B cell (primary cell): ENCODE measurements around the gene GOLT1B. TPM values are rescaled to one million over a fixed set of nuclear protein-coding genes. Genes with fewer than 3 reads are reported as not detected.

Source experiments
- ATAC-seq: fragments of 200-7000 bp; cut with Tn5 transposase; one replicate; pipeline ENCODE4 v1.10.0; 2021; ENCODE audit warnings: low read depth, mild to moderate bottlenecking, moderate number of reproducible peaks, moderate library complexity
- CTCF ChIA-PET: fragments of 350-600 bp; sonication (Branson Sonifier 250); formaldehyde crosslinking; loops from one replicate; lab custom pipeline; 2021; ENCODE audit warnings: antibody characterized with exemption, inconsistent platforms; lab: Charles Lee
- POLR2A ChIA-PET: fragments of 350-600 bp; sonication (Branson Sonifier 250); formaldehyde crosslinking; loops from one replicate; lab custom pipeline; 2021; ENCODE audit warnings: antibody characterized with exemption; lab: Charles Lee
- DNase-seq: peaks from one replicate; pipeline ENCODE4 v3.0.0; 2013
- H2AFZ ChIP-seq: 2 replicates; pipeline ENCODE4 v1.6.1; 2012; ENCODE audit warnings: mild to moderate bottlenecking, low read depth, low read length; ENCODE audit not compliant: insufficient read depth, poor library complexity, severe bottlenecking
- H3K27ac ChIP-seq, 2 donors: 1 replicate in 1 of 2; 2 replicates in 1 of 2; pipeline ENCODE4 v1.5.1; 2012 to 2013; ENCODE audit warnings: low read length in 2 of 2, mild to moderate bottlenecking in 2 of 2, moderate library complexity in 1 of 2
- H3K27me3 ChIP-seq, 4 experiments: fragments of 200-600 bp in 1 of 4; sonication (generic) in 1 of 4; replicated peaks in 1 of 4; 1 replicate in 2 of 4; 2 replicates in 2 of 4; pipeline versions ENCODE4 v1.6.1 to v1.7.0; 2013 to 2016; ENCODE audit warnings: low read length in 3 of 4, mild to moderate bottlenecking in 2 of 4, mixed read lengths in 1 of 4, moderate library complexity in 1 of 4; ENCODE audit not compliant: insufficient read depth in 4 of 4, control insufficient read depth in 3 of 4; ENCODE audit errors: control extremely low read depth in 1 of 4
- H3K36me3 ChIP-seq, 2 experiments: replicated peaks in 1 of 2; 1 replicate in 1 of 2; 2 replicates in 1 of 2; pipeline versions ENCODE4 v1.6.1 to v1.7.1; 2013; ENCODE audit warnings: low read length in 1 of 2; ENCODE audit not compliant: insufficient read depth in 2 of 2, control insufficient read depth in 1 of 2; ENCODE audit errors: control extremely low read depth in 1 of 2, extremely low read depth in 1 of 2
- H3K4me1 ChIP-seq, 2 donors: fragments of 200-600 bp in 1 of 2; sonication (generic) in 1 of 2; 1 replicate in 1 of 2; 2 replicates in 1 of 2; pipeline versions ENCODE4 v1.5.1 to v1.6.1; 2013 to 2017; ENCODE audit warnings: low read length in 2 of 2; ENCODE audit not compliant: control insufficient read depth in 2 of 2, insufficient read depth in 2 of 2
- H3K4me2 ChIP-seq: replicated peaks from 2 replicates; pipeline ENCODE3; 2012; ENCODE audit warnings: mild to moderate bottlenecking, low read depth, low read length; ENCODE audit not compliant: poor library complexity, severe bottlenecking
- H3K4me3 ChIP-seq, 5 experiments: fragments of 200-600 bp in 1 of 5; sonication (generic) in 1 of 5; 1 replicate in 3 of 5; 2 replicates in 2 of 5; pipeline versions ENCODE4 v1.5.1 to v1.7.0; 2011 to 2016; ENCODE audit warnings: low read length in 4 of 5, mild to moderate bottlenecking in 4 of 5, low read depth in 2 of 5, control low read depth in 1 of 5, moderate library complexity in 1 of 5; ENCODE audit not compliant: insufficient read depth in 1 of 5; ENCODE audit errors: control extremely low read depth in 1 of 5, extremely low read depth in 1 of 5
- H3K79me2 ChIP-seq: fragments of 200-600 bp; sonication (generic); one replicate; pipeline ENCODE4 v1.6.0; 2016; ENCODE audit warnings: low read length; ENCODE audit not compliant: control insufficient read depth, insufficient read depth
- H3K9ac ChIP-seq: fragments of 200-600 bp; sonication (generic); 2 replicates; pipeline ENCODE4 v1.6.1; 2017; ENCODE audit warnings: mild to moderate bottlenecking, low read length, moderate library complexity
- H3K9me3 ChIP-seq, 3 donors: one replicate each; pipeline versions ENCODE4 v1.6.1 to v1.7.1; 2013; ENCODE audit warnings: low read length in 2 of 3; ENCODE audit not compliant: control insufficient read depth in 2 of 3, insufficient read depth in 1 of 3; ENCODE audit errors: control extremely low read depth in 1 of 3
- H4K20me1 ChIP-seq: 2 replicates; pipeline ENCODE4 v1.6.0; 2012; ENCODE audit warnings: mild to moderate bottlenecking, low read length; ENCODE audit not compliant: insufficient read depth, control insufficient read depth, poor library complexity, severe bottlenecking
- H3K27ac Mint-ChIP-seq: one replicate; pipeline ENCODE4 v1.8.0; 2021; ENCODE audit warnings: mixed read lengths
- H3K27me3 Mint-ChIP-seq: one replicate; pipeline ENCODE4 v1.8.0; 2021; ENCODE audit warnings: mixed read lengths
- H3K4me1 Mint-ChIP-seq: one replicate; pipeline ENCODE4 v1.8.0; 2021; ENCODE audit warnings: mixed read lengths
- H3K4me3 Mint-ChIP-seq: one replicate; pipeline ENCODE4 v1.8.0; 2021; ENCODE audit warnings: mixed read lengths
- H3K9me3 Mint-ChIP-seq: one replicate; pipeline ENCODE4 v1.8.0; 2022; ENCODE audit warnings: mixed read lengths; ENCODE audit not compliant: insufficient read depth
- CTCF ChIP-seq: fragments of 200-600 bp; IDR thresholded peaks from one replicate; pipeline ENCODE4 v1.8.0; 2022; ENCODE audit warnings: antibody characterized with exemption, mild to moderate bottlenecking
- EZH2 ChIP-seq: IDR thresholded peaks from 2 replicates; pipeline ENCODE4 v1.6.1; 2012; ENCODE audit warnings: borderline replicate concordance, low read depth, mild to moderate bottlenecking, moderate library complexity, low read length; ENCODE audit not compliant: insufficient read depth, poor library complexity, severe bottlenecking
- WGBS: methylation state at CpG from one replicate; pipeline ENCODE4 v1.1.5; 2013; ENCODE audit warnings: missing lambda C conversion rate; ENCODE audit not compliant: insufficient coverage; 5-methylcytosine and 5-hydroxymethylcytosine counted together
- intact Hi-C: fragments of 100-400 bp; cut with micrococcal nuclease; formaldehyde crosslinking; loops from one replicate; pipeline ENCODE4 v1.10.0; 2022
- polyA plus RNA-seq: library from polyadenylated mRNA; depleted of rRNA; stranded (reverse); fragments of >200 nt; gene quantifications from 2 replicates; pipeline ENCODE4 v1.2.3, GENCODE V29; 2012
- total RNA-seq, 2 donors: library from RNA; stranded (reverse); fragments of 120-200 nt in 1 of 2; gene quantifications; 1 replicate in 1 of 2; 2 replicates in 1 of 2; pipeline versions ENCODE4 v1.2.3 to v1.2.4, GENCODE V29; 2013 to 2022

The GOLT1B gene
- total and polyA plus RNA-seq, 2 donors (not counting 1 experiment from before 2014, with no cell fraction given): 8.2 to 25.1 TPM

- no peaks in the 10 kb centered on the region for H3K4me1 ChIP-seq
- Mint-ChIP-seq H3K27ac (no peak overlapping the region), H3K4me3 (no peak overlapping the region), H3K27me3 (peaks cover 7% of the 10 kb centered on the region), H3K9me3 (no peaks in the 10 kb centered on the region), H3K4me1 (no peaks in the 10 kb centered on the region)
- intact Hi-C loops: no loop called here
- H3K79me2 ChIP-seq: no peaks in the 10 kb centered on the region
- H2AFZ ChIP-seq: no peak overlapping the region
- H4K20me1 ChIP-seq: no peaks in the 10 kb centered on the region
- TF ChIP-seq CTCF (no peak), EZH2 (no peak)
- H3K27me3 ChIP-seq: no peaks in the 10 kb centered on the region
- no peaks in the 10 kb centered on the region for H3K36me3 ChIP-seq
- WGBS: no CpG with 5 or more reads among the region's 5 CpGs
- no peak overlapping the region for H3K4me2 ChIP-seq
- ATAC-seq: no peak
- no peak overlapping the region for H3K9ac ChIP-seq
- DNase-seq: no peak
- CTCF ChIA-PET: interaction anchor here (0.5 kb wide), 1 partner anchor 282 kb away, joined by 3 read pairs; no protein-coding TSS in a partner anchor
- H3K9me3 ChIP-seq: no peaks in the 10 kb centered on the region
- H3K4me3 ChIP-seq: no peak overlapping the region
- H3K27ac ChIP-seq: no peak overlapping the region
- POLR2A ChIA-PET: no interaction called here
These were observed 64.8 kb downstream of the GOLT1B start for GRCh38 chr12:21566223-21566906.

- H3K4me3 Mint-ChIP-seq: no peak overlapping the region
- POLR2A ChIA-PET: no interaction called here
- Histone ChIP-seq H3K27me3 (no peaks in the 10 kb centered on the region), H3K4me3 (no peak overlapping the region), H3K9me3 (no peaks in the 10 kb centered on the region), H3K79me2 (no peaks in the 10 kb centered on the region), H3K27ac (no peak overlapping the region), H3K4me1 (no peaks in the 10 kb centered on the region), H3K4me2 (no peak overlapping the region), H2AFZ (no peak overlapping the region), H4K20me1 (no peaks in the 10 kb centered on the region), H3K36me3 (no peaks in the 10 kb centered on the region), H3K9ac (no peak overlapping the region)
- no peak overlapping the region for H3K27ac Mint-ChIP-seq
- H3K4me1 Mint-ChIP-seq: no peaks in the 10 kb centered on the region
- no peak for DNase-seq
- H3K9me3 Mint-ChIP-seq: no peaks in the 10 kb centered on the region
- intact Hi-C loops: no loop called here
- no peak for ATAC-seq
- CTCF ChIA-PET: no interaction called here
- H3K27me3 Mint-ChIP-seq: peaks cover 7% of the 10 kb centered on the region
- TF ChIP-seq CTCF: no peak
- TF ChIP-seq EZH2: no peak
- WGBS: 100% methylated on average over 3 of the region's 3 CpGs
These were observed 65.4 kb downstream of the GOLT1B start for GRCh38 chr12:21566907-21567394.
